DMS153 (cell line): Measurements from ENCODE around the gene JAKMIP3.

Experiments used
- DNase-seq: peaks from one replicate; lab custom pipeline; 2025; lab: John Stamatoyannopoulos, UW

JAKMIP3 gene

GRCh38 chr10:132111121-132111731 is 45.5 kb downstream of the JAKMIP3 start:
- DNase-seq = no peak

DNA sequence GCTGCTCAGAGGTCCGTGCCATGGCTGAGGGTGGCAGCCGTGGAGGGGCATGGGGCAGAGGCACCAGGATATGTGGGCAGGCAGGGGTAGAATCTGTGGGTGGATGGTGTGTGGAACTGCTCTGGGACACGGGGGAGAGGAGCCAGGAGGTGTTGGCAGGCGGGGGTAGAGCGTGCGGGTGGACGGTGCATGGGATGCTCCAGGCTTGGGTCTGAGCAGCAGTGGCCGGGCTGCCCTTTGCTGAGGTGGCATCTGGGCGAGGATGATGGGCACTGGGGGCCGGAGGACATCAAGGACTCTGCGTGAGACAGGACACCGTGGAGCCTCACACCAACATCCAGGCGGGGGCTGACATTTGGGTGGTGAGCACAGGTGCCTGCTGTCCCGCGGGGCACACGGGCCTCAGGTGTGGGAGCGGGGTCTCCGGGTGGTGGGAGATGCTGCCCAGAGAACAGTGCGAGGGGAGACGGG is 46.2 kb downstream of the JAKMIP3 start:
- no peak for DNase-seq

GRCh38 chr10:132112611-132113010 is 46.9 kb downstream of the JAKMIP3 start:
- no peak for DNase-seq

DNA sequence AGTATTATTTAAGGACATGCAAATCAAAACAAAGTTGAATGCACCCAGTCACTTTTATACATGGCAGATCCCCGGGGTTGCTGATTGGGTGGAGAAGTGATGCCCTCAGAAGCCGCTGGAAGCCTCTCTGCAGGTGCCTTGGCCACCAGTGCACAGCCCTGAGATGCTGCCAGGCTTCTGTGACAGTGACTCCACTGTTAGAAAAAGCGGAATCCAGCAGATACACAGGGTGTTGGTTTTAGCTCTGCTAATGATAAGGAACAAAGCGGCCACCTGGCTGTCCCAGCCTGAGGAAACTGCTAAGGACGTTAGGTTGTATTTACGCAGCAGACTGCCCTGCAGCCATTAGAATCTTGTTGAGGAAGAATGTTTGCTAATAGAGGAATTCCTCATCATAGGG is 47.5 kb downstream of the JAKMIP3 start:
- DNase-seq = no peak

DNA sequence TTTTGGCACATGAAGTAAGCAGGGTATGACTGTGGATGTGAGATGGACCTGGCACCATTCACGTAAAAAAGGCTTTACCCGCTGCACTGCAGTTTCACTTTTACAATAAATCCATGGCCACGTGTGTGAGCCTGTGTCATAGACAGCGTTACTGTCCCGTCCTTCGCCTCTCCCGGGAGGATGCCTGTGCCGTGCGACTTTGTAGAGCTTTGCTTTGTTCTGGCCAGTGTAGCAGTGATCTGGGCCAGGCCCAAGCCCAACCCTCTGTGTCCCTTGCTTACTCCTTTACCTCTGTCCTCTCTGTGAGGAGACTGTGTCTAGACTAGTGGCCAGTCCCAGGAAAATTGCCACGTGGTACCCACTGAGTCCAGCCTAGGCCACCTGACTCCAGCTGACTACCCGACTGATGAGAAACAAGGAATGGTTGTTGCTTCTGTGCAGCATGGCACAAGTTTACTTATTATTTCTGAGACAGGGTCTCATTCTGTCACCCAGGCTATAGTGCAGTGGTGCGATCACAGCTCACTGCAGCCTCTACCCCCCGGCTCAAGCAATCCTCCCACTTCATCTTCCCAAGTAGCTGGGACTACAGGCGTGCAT is 48.1 kb downstream of the JAKMIP3 start:
- DNase-seq = no peak

GRCh38 chr10:132114953-132115520 is 49.3 kb downstream of the JAKMIP3 start:
- no peak for DNase-seq
